ENCODE results near the gene FADD.
"Not testable (repeated sequence)": the region's sequence is repeated elsewhere in the genome, so short reads cannot be mapped to it uniquely, and the experiment has no call there.

The FADD gene

DNA sequence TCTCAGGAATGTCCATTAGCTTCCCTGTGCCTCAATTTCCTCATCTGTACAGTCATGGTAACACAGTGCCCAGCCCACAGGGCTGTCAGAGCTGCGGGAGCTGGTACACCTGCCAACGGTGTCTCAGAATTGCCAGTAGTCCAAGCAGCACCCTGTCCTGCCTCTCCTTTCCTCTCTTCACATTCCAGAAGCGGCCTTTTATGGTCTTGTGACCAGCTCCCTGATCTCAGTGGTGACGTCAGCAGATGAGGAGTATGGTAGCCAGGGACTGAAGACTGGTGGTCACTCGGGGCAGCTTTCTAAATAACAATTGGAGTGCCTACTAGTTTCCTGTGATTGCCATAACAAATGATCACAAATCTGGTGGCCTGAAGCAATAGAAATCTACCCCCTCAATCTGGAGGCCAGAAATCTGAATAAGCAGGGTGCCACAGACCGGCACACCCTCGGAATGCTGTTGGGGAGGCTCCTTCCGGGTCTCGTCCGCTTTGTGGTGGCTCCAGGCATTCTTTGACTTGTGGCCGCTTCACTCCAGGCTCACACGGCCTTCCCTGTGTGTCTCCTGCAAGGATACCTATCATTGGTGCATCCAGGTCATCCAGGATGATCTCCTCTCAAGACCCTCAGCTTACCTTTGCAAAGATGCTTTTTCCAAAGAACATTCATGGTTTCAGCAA lies 2.1 kb downstream of the FADD start:
- DNase-seq (ENCODE audit: low spot score), result no peak

DNA sequence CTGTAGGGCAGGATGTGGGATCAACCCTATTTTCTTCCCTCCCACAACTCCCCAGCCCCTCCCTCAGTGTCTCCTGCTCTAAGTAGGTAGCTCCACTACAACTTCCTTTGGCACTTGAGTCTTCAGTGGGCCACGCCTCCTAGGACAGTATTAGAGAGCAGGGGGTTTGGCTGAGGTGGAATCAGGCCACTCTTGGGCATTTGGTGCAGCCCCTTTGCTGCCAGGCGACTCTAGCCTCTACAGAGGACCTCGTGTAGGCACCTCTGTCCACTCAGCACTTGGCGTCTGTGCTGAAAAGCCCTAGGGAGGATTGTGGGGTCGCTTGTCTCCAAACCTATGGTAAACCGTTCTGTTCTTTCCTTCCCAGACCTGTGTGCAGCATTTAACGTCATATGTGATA lies 2.7 kb downstream of the FADD start:
- no peak for DNase-seq (ENCODE audit: low spot score)

DNA sequence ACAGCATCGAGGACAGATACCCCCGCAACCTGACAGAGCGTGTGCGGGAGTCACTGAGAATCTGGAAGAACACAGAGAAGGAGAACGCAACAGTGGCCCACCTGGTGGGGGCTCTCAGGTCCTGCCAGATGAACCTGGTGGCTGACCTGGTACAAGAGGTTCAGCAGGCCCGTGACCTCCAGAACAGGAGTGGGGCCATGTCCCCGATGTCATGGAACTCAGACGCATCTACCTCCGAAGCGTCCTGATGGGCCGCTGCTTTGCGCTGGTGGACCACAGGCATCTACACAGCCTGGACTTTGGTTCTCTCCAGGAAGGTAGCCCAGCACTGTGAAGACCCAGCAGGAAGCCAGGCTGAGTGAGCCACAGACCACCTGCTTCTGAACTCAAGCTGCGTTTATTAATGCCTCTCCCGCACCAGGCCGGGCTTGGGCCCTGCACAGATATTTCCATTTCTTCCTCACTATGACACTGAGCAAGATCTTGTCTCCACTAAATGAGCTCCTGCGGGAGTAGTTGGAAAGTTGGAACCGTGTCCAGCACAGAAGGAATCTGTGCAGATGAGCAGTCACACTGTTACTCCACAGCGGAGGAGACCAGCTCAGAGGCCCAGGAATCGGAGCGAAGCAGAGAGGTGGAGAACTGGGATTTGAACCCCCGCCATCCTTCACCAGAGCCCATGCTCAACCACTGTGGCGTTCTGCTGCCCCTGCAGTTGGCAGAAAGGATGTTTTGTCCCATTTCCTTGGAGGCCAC lies 3.3 kb downstream of the FADD start:
- no peak for DNase-seq (ENCODE audit: low spot score)

- DNase-seq (ENCODE audit: low spot score), result no peak
Observed at GRCh38 chr11:70206982-70207376, 3.9 kb downstream of the FADD start.

DNA sequence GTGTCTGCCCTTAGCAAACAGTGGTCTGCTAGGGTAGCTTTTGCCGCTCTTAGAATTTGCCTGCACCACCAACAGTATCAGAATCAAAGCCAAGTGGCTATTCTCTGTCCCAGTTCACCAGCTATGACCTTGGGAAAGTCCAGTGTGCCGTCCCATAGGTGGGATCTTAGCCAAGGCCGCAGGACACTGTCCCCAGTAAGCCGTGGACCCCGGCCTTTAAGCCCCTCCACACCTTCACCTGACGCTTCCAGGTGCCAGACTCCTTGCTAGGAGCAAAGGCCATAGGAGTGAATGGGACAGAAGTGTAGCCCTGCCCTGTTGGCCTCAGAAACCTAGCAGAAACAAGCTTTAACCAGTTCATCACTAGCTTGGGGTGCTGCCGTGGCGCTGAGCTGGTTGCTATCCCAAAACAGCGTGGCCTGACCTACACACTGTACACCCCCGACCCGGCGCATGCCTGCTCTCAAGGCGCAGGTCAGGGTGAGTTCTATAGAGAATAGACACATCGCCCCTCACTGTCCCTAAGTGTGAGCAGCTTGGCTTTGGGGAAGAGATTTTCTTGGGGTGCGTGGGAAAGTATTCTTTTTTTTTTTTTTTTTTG lies 4.5 kb downstream of the FADD start:
- no peak for DNase-seq (ENCODE audit: low spot score)

DNA sequence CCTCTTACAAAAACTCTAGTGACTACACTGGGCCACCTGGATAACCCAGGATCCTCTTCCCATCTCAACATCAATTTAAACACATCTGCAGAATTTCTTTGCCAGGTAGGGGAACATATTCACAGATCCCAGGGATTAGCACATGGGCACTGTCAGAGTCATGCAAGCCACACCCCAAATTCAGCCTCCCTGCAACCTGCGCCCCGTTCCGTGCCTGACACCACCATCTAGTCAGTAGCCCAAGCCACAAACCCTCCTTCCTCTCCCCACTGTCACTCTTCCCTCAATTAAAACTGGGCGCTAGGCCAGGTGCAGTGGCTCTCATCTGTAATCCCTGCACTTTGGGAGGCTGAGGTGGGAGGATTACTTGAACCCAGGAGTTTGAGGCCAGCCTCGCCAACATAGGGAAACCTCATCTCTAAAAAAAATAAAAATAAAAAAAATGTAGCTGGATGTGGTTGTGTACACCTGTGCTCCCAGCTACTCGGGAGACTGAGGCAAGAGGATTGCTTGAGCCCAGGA lies 6.4 kb downstream of the FADD start:
- no peak for DNase-seq (ENCODE audit: low spot score)

GRCh38 chr11:70210051-70210501 lies 7.0 kb downstream of the FADD start:
- DNase-seq (ENCODE audit: low spot score), result peak; percentile 79

DNA sequence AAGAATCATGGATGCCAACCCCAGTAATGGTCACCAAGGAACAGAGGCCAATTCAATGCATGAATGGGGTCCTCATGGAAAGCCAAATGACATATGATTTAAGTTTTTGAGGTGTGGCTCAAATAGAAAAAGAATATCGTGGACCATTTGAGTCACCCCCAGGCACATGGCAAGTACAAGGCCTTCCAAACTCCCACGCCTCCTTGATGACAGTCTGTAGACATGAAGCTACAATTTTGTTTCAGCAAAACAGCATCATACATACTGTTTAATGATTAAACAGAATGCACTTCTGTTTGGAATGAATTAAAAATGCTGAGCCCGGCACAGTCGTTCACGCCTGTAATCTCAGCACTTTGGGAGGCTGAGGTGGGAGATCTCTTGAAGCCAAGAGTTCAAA lies 7.4 kb downstream of the FADD start:
- no peak for DNase-seq (ENCODE audit: low spot score)

- no peak for DNase-seq (ENCODE audit: low spot score)
Observed at GRCh38 chr11:70212227-70212811, 9.2 kb downstream of the FADD start.

DNA sequence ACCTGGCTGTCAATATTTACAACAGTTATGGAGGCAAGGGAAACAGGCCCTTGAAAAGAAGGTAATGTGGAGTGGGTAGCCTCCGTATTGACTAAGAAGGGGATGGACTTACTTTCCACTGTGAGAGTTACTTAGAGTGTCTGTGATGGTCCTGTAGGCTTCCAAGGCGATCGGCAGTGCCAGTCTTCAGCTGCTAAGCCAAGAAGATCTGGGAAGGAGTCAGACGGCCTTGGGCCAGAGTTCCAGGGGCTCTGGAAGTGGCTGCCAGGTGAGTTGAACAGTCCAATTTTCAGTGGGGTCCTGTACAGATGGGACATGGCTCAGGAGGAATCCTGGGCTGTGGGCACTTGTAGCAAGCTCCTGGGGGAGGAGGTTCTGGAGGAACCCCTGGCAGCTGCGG lies 14.3 kb downstream of the FADD start:
- DNase-seq (ENCODE audit: low spot score), result not testable (repeated sequence)

GRCh38 chr11:70218076-70218475 lies 15.0 kb downstream of the FADD start:
- not testable (repeated sequence) for DNase-seq (ENCODE audit: low spot score)

DNA sequence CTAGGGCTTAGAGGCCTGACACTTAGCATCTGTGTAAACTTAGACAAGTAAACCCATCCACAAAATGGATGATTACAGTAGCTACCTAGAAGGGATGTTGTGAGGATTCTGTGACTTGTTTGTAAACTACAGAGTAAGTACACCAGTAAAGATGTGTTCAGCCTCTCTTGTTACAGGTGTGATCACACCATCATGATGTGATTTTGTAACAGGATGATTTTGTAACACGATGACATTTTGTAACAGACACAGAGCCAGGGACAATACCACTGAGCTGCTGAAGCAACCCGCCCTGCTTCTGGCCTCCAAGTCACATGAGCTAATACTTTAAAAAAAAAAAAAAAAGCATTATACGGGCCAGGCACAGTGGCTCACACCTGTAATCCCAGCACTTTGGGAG lies 17.0 kb downstream of the FADD start:
- DNase-seq (ENCODE audit: low spot score), result no peak

DNA sequence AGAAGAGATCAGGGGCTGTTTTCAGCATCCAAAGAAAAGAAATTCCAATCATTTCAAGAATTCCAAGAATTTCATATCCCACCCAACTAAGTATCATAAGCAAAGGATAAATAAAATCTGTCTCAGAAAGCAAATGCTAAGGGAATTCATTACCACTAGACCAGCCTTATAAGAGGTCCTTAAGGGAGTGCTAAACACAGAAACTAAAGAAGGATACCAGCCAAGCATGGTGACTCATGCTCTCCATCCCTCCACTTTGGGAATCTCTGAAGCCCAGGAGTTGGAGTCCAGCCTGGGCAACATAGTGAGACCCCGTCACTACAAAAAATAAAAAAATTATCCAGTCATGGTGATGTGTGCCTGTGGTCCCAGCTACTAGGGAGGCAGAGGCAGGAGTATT lies 17.8 kb downstream of the FADD start:
- no peak for DNase-seq (ENCODE audit: low spot score)

DNA sequence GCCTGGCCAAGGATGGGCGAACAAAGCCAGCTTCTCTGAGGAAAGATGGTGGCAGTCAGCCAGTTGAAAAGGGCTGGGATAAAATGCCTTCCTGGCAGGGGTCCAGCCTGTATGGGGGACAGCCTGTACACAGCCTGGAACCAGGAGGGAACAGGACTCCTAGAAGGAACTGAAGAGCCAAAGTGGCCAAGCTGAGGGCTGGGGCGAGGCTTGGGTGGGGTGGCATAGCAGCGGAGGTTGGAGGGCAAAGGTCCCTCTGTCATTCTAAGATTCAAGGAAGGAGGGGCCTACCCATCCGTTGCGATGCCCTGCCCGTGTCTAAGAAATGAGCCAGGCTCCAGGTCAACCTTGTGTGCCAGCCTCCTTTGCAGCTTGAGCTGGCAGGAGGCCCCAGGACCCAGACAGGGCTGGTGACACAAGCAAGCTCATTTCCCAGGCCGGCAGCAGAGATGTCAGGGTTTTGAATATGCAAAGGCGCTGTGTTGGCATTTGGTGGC lies 22.6 kb downstream of the FADD start:
- DNase-seq (ENCODE audit: low spot score), result no peak

DNA sequence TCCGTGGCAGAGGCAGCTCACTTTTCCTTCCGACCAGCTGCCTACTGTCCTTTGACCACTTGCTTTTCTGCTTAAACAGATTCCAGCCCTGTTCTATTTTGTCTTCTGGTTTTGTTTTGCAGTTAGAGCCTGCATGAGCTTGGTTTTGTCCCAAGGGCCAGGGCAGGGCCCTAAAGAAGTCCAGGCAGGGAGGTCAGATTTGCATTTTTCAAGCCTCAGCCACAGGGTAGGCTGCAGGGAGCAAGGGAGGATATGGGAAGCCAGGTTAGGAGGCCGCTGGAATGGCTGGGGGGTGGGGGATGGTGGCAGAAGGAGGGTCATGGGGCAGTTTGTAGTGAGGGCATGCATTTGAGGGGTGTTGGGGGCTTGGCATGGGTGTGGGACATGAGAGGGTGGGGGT lies 23.1 kb downstream of the FADD start:
- DNase-seq (ENCODE audit: low spot score), result no peak

GRCh38 chr11:70226967-70227366 lies 23.9 kb downstream of the FADD start:
- peak; percentile 48 for DNase-seq (ENCODE audit: low spot score)

- DNase-seq (ENCODE audit: low spot score), result no peak
Observed at GRCh38 chr11:70229737-70230136, 26.6 kb downstream of the FADD start.

- DNase-seq (ENCODE audit: low spot score), result no peak
Observed at GRCh38 chr11:70230151-70230839, 27.2 kb downstream of the FADD start.

GRCh38 chr11:70230840-70231710 lies 28.0 kb downstream of the FADD start:
- no peak for DNase-seq (ENCODE audit: low spot score)

- no peak for DNase-seq (ENCODE audit: low spot score)
Observed at GRCh38 chr11:70233034-70233433, 29.9 kb downstream of the FADD start.

DNA sequence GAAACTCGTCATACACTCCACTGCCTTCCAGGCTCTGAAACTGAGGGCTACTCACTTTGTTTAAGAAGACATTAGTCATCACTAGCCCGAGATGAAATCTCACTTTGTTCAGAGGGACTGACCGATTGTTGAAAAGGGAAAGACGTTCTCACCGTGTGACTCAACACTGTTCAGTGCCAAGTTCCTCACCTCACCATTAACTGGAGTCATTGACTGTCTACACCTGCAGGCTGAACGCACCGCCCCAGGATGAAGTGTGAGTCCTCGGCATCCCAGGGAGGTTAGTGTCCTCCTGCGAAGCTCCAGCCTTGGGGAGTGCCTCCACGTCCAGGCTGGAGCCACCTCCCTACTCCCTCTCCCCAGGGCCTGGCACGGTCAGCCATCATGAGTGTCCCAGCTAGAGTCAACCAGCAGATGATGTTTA lies 30.4 kb downstream of the FADD start:
- peak; percentile 65 for DNase-seq (ENCODE audit: low spot score)

Measured in AG20443 (cell line).